Lower leg skin (tissue), 3 donors: ENCODE results near the gene XYLT1.

Experiments used
- CTCF ChIP-seq, 3 donors: fragments of 450-650 bp; IDR thresholded peaks; one replicate each; pipeline ENCODE4 v1.5.1; 2016; ENCODE audit warnings: antibody characterized with exemption in 3 of 3, mild to moderate bottlenecking in 3 of 3, moderate library complexity in 2 of 3
- POLR2A ChIP-seq, 2 donors: fragments of 450-650 bp; IDR thresholded peaks; one replicate each; pipeline ENCODE4 v1.6.1; 2016 to 2017; ENCODE audit warnings: antibody characterized with exemption in 2 of 2, mild to moderate bottlenecking in 1 of 2, moderate library complexity in 1 of 2

DNA sequence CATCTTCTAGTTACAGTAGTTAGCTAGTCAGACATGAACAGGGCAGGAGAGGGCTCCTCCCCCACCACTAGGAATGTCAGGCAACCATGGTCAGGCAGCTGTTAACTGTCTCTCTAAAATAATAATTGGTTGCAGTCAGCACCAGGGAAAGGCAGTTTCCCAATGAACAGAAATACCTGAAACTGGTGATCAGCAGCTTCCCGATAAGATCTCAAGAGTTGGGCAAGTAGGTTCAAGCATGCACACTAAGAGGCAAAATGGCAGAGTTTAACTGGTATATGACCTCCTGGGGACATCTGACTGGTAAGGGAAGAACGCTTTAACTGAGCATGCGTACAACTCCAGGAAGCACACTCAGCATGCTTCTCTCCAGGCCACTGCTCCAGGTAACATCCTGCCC, 12.6 kb upstream of the XYLT1 start:
- TF ChIP-seq CTCF (IDR thresholded peaks at IDR 0.05) = no peak
- no peak for TF ChIP-seq POLR2A (IDR thresholded peaks at IDR 0.05)
